Stimulated activated naive B cell treated with anti-CD40 and anti-IgM and Interleukin-4, amounts not matched to agents 10 μg/mL and 1 μg/mL and 100 μg/mL, for 72 hours (primary cell): ENCODE measurements around the gene ST6GAL2.

Experiments used
- ATAC-seq, 2 donors: fragments of 150-1000 bp; cut with Tn5 transposase; replicated peaks; 2 replicates each; pipeline ENCODE4 v1.10.0; 2021; ENCODE audit warnings: moderate library complexity in 1 of 2
- DNase-seq: peaks from one replicate; pipeline ENCODE4 v3.0.0; 2021
- H3K27ac Mint-ChIP-seq: one replicate; pipeline ENCODE4 v1.8.0; 2022; ENCODE audit warnings: mild to moderate bottlenecking, mixed read lengths
- H3K27me3 Mint-ChIP-seq, 2 donors: one replicate each; pipeline ENCODE4 v1.8.0; 2022; ENCODE audit warnings: mixed read lengths in 2 of 2
- H3K36me3 Mint-ChIP-seq, 2 donors: one replicate each; pipeline ENCODE4 v1.8.0; 2022; ENCODE audit warnings: mixed read lengths in 2 of 2, mild to moderate bottlenecking in 1 of 2
- H3K4me1 Mint-ChIP-seq, 2 donors: one replicate each; pipeline ENCODE4 v1.8.0; 2022; ENCODE audit warnings: mixed read lengths in 2 of 2, mild to moderate bottlenecking in 1 of 2
- H3K4me3 Mint-ChIP-seq, 2 donors: one replicate each; pipeline ENCODE4 v1.8.0; 2022; ENCODE audit warnings: mild to moderate bottlenecking in 2 of 2, mixed read lengths in 2 of 2, moderate library complexity in 1 of 2
- H3K9me3 Mint-ChIP-seq, 2 donors: one replicate each; pipeline ENCODE4 v1.8.0; 2022; ENCODE audit warnings: mixed read lengths in 2 of 2, mild to moderate bottlenecking in 1 of 2

ST6GAL2 gene

DNA sequence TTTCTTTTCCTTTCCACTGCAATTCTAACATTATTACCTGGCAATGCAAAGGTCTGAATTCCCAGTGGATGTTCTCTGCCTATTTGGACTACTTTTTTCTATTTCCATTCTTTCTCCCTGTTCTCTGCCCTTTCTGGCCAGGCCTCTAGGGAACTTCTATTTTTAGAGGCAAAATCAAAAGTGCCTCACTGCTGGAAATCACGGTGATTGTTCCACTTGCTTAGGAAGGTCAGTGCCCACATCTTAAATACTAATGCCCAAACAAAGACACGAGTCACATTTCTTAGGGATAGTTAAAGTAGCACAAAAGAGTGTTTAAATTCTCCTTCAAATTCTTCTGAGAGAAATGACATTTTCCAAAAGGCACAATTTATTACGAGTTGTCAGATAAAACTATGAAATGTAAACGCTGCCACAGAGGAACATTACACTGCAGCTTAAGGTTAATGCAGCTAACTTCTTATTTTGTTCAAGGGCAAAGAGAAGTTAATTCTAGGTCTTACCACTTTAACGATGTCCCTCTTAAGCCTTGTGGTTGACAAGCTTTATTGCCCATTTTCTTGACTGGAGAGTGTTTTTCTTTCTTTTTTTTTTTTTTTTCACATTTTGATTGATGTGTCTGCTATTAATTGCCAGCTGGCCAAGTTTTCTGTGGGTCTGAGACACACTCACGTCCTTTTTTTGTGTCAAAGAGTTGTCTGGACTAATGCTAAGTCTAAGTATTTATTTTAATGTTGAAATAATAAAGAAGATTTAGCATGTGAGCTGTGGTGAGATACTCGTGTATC, 34.7 kb downstream of the ST6GAL2 start:
- ATAC-seq (no peak), DNase-seq (no peak)
- Mint-ChIP-seq H3K4me1 (no peaks in the 10 kb centered on the region), H3K4me3 (no peak overlapping the region), H3K36me3 (no peaks in the 10 kb centered on the region), H3K27ac (no peak overlapping the region), H3K27me3 (peaks cover 0 to 3% of the 10 kb centered on the region in 2 donors), H3K9me3 (no peaks in the 10 kb centered on the region)

DNA sequence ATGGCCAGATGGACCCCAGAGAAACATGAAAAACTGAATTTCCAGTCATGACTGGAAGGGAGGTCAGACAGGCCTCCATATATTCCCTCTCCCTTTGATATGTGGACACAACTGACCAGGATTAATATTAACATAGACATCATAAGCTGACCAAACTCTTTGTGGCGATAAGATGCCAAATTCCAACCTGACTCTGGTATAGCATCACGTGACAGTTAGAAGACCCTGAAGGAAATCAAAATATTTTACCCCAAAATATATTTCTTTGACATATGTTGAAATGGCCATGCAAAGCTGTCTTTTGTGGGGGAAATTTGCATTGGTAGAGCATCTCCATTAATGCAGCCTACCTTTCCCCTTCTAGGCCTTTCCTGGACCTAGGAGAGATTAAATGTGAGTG, 36.7 kb downstream of the ST6GAL2 start:
- no peak overlapping the region for H3K27ac Mint-ChIP-seq
- ATAC-seq: no peak
- H3K9me3 Mint-ChIP-seq: no peaks in the 10 kb centered on the region
- no peaks in the 10 kb centered on the region for H3K4me1 Mint-ChIP-seq
- H3K27me3 Mint-ChIP-seq: no peaks in the 10 kb centered on the region
- no peaks in the 10 kb centered on the region for H3K36me3 Mint-ChIP-seq
- no peak overlapping the region for H3K4me3 Mint-ChIP-seq
- no peak for DNase-seq

DNA sequence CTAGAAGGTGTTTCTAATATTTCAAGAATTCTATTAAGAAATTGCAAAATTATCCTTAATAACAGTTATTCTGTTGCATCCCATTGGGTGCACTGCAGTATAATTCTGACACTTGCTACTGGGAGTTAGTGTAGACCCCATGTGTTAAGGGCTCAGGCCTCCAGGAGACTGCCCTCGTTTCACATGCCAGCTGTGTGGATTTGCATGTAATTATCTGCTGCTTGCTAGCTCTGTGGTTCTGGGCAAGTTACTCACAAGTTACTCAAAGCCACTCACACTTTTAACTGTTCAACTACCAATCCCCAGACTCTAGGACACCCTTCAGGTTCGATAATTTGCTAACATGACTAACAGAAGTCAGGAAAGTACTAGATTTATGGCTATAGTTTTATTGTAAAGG, 38.6 kb downstream of the ST6GAL2 start:
- Mint-ChIP-seq H3K4me1 (no peaks in the 10 kb centered on the region), H3K4me3 (no peak overlapping the region), H3K36me3 (no peaks in the 10 kb centered on the region), H3K27ac (no peak overlapping the region), H3K27me3 (no peaks in the 10 kb centered on the region), H3K9me3 (no peaks in the 10 kb centered on the region)
- no peak for DNase-seq
- no peak for ATAC-seq

DNA sequence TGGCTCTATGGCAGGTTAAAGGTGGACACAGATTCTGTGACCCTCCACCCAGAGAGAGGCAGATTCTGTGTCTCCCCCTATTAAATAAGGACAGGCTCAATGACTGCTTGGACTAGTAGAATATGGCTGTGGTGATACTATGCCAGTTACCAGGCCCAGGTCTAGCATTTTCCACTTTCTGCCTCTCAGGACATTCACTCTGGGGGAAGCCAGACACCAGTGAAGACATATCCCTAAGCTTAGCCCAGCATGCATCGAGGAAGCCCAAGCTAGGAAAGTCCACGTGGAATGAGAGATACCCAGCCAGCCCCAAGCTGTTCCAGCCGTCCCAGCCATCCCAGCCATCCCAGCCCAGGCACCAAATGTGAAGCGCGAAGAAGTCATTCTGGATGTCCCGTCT, 40.3 kb downstream of the ST6GAL2 start:
- no peaks in the 10 kb centered on the region for H3K4me1 Mint-ChIP-seq
- ATAC-seq (no peak), DNase-seq (no peak)
- H3K4me3 Mint-ChIP-seq: no peak overlapping the region
- no peak overlapping the region for H3K27ac Mint-ChIP-seq
- H3K9me3 Mint-ChIP-seq: no peaks in the 10 kb centered on the region
- no peaks in the 10 kb centered on the region for H3K36me3 Mint-ChIP-seq
- no peaks in the 10 kb centered on the region for H3K27me3 Mint-ChIP-seq

DNA sequence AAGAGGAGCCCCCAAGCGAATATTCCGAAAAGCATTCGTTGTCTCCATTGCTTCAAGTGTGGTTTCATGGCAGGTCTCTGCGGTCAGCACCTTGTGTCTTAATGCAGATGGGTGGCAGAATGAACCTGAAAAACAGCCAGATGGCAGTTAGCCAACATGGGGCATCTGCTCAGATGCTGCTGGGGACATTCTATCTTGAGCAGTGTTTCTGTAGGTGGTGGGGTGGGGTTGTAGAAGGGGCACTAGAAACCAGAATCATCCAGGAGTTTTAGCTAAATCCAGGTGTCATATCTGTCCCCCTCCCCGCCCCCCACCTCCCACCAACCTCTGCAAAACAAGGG, 42.1 kb downstream of the ST6GAL2 start:
- Mint-ChIP-seq H3K4me3 (no peak overlapping the region), H3K9me3 (no peaks in the 10 kb centered on the region), H3K36me3 (no peaks in the 10 kb centered on the region), H3K4me1 (no peaks in the 10 kb centered on the region), H3K27ac (no peak overlapping the region), H3K27me3 (no peaks in the 10 kb centered on the region)
- DNase-seq (no peak), ATAC-seq (no peak)

DNA sequence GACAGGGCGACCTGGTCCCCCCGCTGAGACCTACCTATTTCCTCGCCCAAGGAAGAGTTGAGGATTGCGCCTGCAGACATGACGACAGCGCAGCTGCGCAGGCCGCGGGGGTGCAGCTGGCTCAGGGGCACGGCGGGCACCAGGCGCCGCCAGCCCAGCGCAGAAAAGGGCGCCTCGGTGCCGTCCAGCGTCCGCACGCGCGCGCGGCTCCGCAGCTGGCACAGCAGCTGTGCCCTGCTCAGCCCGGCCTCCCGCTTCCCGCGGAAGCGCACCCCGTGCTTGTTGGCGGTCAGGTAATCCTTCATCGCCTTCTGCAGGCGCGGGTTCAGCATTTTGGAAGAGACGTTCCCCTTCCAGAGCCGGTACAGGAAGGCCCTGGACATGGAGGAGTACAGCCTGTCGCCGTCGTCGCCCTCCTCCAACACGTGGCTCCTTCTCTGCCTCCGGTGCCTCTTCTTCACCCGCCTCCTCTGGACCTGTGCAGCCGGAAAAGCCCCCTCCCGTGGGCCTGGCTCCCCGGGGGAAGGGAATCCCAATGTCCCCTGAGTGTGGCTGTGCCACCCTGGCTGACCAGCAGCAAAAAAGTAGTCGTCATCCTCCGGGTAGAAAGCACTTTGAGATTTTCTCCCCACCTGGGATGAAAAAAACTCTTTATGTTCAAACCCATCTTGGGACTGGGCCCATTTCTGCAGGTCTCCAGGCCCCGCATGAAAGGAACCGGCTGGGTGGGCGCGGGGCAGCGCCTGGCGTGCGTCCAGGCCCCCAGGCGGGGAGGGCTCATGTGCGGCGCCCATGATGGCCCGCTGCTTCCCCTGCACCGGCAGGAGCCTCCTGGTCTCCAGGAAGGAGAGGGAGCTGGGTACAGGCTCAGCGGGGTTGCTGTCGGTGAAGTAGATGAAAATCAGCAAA, 42.7 kb downstream of the ST6GAL2 start:
- ATAC-seq (no peak), DNase-seq (no peak)
- Mint-ChIP-seq H3K9me3 (no peaks in the 10 kb centered on the region), H3K36me3 (no peaks in the 10 kb centered on the region), H3K27me3 (no peaks in the 10 kb centered on the region), H3K4me3 (no peak overlapping the region), H3K27ac (no peak overlapping the region), H3K4me1 (no peaks in the 10 kb centered on the region)

DNA sequence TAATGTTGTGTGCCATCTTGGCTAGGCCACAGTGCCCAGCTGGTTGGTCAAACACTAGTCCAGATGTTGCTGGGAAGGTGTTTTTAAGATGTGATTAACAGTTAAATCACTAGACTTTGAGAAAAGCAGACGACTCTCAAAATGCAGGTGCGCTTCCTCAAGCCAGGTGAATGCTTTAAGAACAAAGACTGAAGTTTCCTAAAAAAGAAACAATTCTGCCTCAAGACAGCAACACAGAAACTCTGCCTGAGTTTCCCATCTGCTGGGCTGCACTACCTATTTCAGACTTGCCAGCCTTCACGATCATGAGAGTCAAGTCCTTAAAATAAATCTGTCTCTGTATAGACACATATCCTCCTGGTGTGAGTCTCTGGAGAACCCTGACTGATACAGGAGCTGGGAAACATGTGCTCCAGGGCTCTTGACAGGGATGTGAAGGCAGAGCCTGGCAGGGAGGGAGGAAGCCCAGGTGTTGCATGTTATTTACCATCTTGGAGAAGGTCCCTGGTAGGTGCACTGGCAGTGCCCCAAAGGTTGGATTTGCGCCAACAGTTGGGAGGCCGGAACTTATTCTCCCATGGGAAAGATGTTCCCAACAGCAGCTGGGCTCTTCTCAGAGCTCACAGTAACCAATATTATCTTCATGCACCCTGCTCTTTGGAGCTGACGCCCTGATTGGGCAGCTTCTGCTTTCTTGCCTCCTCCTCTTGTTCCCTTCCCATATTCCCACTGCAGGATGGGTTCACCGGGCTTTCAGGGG, 43.9 kb downstream of the ST6GAL2 start:
- no peaks in the 10 kb centered on the region for H3K4me1 Mint-ChIP-seq
- ATAC-seq: no peak
- DNase-seq: no peak
- no peak overlapping the region for H3K4me3 Mint-ChIP-seq
- no peaks in the 10 kb centered on the region for H3K9me3 Mint-ChIP-seq
- no peaks in the 10 kb centered on the region for H3K27me3 Mint-ChIP-seq
- no peak overlapping the region for H3K27ac Mint-ChIP-seq
- H3K36me3 Mint-ChIP-seq: no peaks in the 10 kb centered on the region

DNA sequence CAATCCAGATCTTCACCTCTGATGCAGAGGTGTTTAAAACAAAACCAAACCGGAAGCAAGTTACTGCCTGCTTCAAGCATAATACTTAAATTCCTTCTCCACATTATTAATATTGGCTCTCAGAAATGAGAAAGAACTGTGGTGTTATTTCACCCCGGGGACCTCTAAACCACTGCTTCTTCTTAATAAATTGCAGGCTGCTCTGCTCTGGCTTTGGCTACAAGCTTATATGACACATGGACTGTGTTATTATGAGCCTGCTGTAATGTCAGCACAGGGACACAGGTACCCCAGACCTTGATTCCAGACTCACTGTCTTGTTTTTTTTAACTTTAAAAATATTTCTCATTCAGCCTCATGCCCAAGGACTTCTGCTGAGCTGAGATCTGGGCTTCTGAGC, 45.1 kb downstream of the ST6GAL2 start:
- Mint-ChIP-seq H3K27ac (no peak overlapping the region), H3K9me3 (no peaks in the 10 kb centered on the region)

DNA sequence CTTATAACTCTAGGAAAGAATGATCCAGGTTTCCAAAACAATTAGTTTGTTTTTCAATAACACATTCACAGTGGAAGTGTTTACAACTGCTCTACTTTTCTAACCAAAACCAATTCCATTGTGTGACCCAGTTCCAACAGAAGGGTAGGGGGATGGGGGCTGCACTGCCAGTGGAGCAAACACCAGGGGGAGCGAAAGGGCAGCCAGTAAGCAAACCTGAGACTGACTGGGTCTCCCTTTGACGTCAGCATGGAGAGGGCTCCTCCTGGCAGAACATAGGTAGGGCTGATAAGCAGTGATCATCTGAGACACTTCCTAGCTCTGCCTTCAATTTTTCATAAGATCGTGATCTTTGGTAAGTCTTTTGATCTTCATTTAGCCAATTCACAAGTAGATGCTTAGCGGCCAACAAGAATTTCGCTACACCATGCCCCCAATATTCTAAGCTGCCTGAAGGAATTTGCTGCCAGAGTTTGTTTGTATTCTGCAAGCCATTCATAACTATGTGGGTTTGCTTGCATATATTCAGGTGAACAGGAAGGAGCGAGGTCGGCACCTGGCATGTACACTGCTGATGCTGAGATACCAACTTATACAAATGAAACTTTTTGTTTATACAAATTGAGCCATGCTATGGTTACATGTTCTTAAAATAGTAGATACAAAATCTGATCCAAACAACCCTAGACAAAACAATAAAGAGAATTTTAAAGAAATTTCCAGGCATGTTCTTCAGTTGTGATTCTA, 45.9 kb downstream of the ST6GAL2 start:
- H3K4me3 Mint-ChIP-seq: no peak overlapping the region
- no peaks in the 10 kb centered on the region for H3K36me3 Mint-ChIP-seq
- no peak overlapping the region for H3K27ac Mint-ChIP-seq
- no peak for ATAC-seq
- H3K4me1 Mint-ChIP-seq: no peaks in the 10 kb centered on the region
- DNase-seq: no peak
- no peaks in the 10 kb centered on the region for H3K9me3 Mint-ChIP-seq
- no peaks in the 10 kb centered on the region for H3K27me3 Mint-ChIP-seq

More for the DNA sequence above, 45.1 kb downstream of the ST6GAL2 start:
- H3K27me3 Mint-ChIP-seq: no peaks in the 10 kb centered on the region
- H3K4me1 Mint-ChIP-seq: no peaks in the 10 kb centered on the region
- no peak overlapping the region for H3K4me3 Mint-ChIP-seq
- DNase-seq: no peak
- no peak for ATAC-seq
- H3K36me3 Mint-ChIP-seq: no peaks in the 10 kb centered on the region

DNA sequence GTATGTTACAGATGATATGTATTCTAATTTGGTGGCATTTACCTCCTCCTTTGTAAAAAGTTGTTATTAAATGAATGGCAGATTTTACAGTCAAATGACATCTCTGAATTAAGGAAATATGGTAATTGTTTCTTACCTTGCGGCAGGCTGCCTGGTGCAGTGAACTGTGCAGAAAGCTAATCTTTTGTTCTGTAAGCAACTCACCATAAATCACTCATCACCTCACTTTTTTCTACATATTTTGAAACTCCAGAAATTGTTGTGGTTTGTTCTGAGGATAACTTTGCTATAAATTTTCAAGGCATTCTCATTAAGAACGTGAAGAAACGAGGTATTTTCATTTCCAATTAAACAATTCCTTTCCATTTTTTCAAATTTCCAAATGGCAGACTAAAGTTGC, 52.7 kb downstream of the ST6GAL2 start:
- DNase-seq (no peak), ATAC-seq (no peak)
- no peaks in the 10 kb centered on the region for H3K9me3 Mint-ChIP-seq
- H3K36me3 Mint-ChIP-seq: no peaks in the 10 kb centered on the region
- H3K27ac Mint-ChIP-seq: no peak overlapping the region
- H3K4me3 Mint-ChIP-seq: no peak overlapping the region
- no peaks in the 10 kb centered on the region for H3K4me1 Mint-ChIP-seq
- no peaks in the 10 kb centered on the region for H3K27me3 Mint-ChIP-seq

DNA sequence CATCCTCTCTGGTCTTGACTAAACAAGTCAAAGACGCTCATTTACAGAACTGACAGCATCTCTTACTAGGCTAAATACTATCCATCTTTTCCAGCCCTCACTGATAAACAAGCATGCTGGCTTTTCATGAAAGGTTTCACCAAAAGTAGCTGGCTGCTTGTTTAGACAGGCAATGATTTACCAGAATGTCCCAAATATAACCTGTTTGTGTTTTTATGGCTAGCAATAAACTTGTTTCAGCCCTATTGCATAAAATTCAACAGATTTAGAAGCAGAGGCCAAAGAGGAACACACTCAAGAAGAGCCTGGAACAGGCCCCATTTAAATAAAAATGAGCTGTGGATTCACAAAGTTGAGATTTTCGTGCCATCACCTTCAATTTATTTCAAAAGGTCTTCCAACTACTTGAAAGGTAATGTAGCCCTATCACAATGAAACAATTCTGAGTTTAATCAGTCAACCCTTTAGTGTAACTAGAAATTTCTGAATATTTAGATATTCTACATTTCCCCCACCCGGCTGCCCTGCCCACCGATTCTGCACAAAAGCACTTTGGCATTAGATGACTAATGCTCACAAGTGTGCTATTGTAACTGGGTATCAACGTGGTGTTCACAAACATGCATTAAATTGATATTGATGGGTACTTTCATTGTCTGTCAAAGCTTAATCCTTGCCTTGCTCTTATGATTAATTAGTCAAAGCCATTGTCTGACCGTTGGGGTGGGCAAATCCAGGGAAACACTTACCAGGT, 54.0 kb downstream of the ST6GAL2 start:
- no peaks in the 10 kb centered on the region for H3K27me3 Mint-ChIP-seq

DNA sequence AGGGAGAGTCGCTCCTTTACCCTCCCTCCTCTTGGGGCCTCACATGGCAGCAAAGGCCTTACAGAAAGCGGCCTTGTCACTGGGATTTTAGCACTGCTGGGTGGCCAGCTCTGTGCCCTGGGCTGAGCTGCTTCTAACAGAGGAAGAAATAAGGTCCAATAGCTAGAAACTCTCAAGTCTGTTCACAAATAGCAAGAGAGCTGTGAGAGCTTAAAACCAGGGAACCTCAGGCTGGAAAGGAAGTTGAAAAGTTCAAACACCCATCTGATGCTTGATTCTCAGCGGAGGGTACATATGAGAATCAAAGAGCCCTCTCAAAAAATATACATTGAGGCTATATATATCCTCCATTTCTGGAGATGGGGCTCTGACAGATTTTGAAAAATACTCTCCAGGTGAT, 54.7 kb downstream of the ST6GAL2 start:
- no peaks in the 10 kb centered on the region for H3K9me3 Mint-ChIP-seq
- no peak overlapping the region for H3K4me3 Mint-ChIP-seq

More for the DNA sequence above, 54.0 kb downstream of the ST6GAL2 start:
- no peak for DNase-seq
- H3K4me1 Mint-ChIP-seq: no peaks in the 10 kb centered on the region
- no peak overlapping the region for H3K4me3 Mint-ChIP-seq
- no peak overlapping the region for H3K27ac Mint-ChIP-seq
- no peaks in the 10 kb centered on the region for H3K36me3 Mint-ChIP-seq
- H3K9me3 Mint-ChIP-seq: no peaks in the 10 kb centered on the region
- no peak for ATAC-seq

DNA sequence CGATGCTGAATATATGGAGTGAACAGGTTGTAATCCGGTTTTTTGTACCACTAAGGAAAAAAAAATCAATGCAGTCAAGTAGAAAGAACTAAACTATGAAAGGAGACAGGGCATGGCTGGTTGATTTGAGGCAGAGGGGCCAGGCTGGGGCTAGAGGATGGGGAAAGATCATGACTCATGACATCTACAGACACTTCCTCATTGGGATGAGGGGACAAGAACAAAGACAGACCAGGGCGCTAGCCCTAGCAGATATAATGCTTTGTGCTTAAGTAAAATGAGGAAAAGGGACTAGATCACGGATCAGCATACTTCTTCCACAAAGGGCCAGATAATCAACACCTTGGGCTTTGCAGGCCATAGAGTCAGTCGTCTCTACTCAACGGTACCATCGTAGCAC, 55.8 kb downstream of the ST6GAL2 start:
- H3K27me3 Mint-ChIP-seq: no peaks in the 10 kb centered on the region
- H3K36me3 Mint-ChIP-seq: no peaks in the 10 kb centered on the region
- ATAC-seq (no peak), DNase-seq (no peak)
- no peaks in the 10 kb centered on the region for H3K4me1 Mint-ChIP-seq
- H3K4me3 Mint-ChIP-seq: no peak overlapping the region
- H3K9me3 Mint-ChIP-seq: peaks cover under 1 to 1% of the 10 kb centered on the region in 2 donors
- H3K27ac Mint-ChIP-seq: no peak overlapping the region

More for the DNA sequence above, 54.7 kb downstream of the ST6GAL2 start:
- H3K36me3 Mint-ChIP-seq: no peaks in the 10 kb centered on the region
- DNase-seq (no peak), ATAC-seq (no peak)
- H3K27ac Mint-ChIP-seq: no peak overlapping the region
- H3K27me3 Mint-ChIP-seq: no peaks in the 10 kb centered on the region
- no peaks in the 10 kb centered on the region for H3K4me1 Mint-ChIP-seq
